GM19043 (cell line): ENCODE measurements around the gene FLVCR2.

ENCODE experiments used
- ATAC-seq: cut with Tn5 transposase; IDR thresholded peaks from one replicate; pipeline ENCODE4 v1.9.1; 2021; ENCODE audit warnings: low read depth; ENCODE audit not compliant: unreplicated experiment

Gene FLVCR2

GRCh38 chr14:75626396-75626795, 48.0 kb downstream of the FLVCR2 start:
- ATAC-seq, result no peak

GRCh38 chr14:75626863-75627262, 48.4 kb downstream of the FLVCR2 start:
- ATAC-seq, result no peak

GRCh38 chr14:75627406-75627805, 49.0 kb downstream of the FLVCR2 start:
- ATAC-seq, result no peak

- ATAC-seq, result no peak
These were observed 50.4 kb downstream of the FLVCR2 start for GRCh38 chr14:75628816-75629215.

GRCh38 chr14:75630695-75631452, 52.5 kb downstream of the FLVCR2 start:
- no peak for ATAC-seq

- no peak for ATAC-seq
These were observed 53.0 kb downstream of the FLVCR2 start for GRCh38 chr14:75631453-75631831.

GRCh38 chr14:75634848-75635247, 56.4 kb downstream of the FLVCR2 start:
- ATAC-seq, result no peak

GRCh38 chr14:75636100-75636692, 57.8 kb downstream of the FLVCR2 start:
- ATAC-seq, result no peak

GRCh38 chr14:75640876-75641275, 62.5 kb downstream of the FLVCR2 start:
- no peak for ATAC-seq

GRCh38 chr14:75643985-75644384, 65.6 kb downstream of the FLVCR2 start:
- ATAC-seq, result no peak

- no peak for ATAC-seq
These were observed 66.6 kb downstream of the FLVCR2 start for GRCh38 chr14:75645056-75645455.

GRCh38 chr14:75646762-75647161, 68.3 kb downstream of the FLVCR2 start:
- no peak for ATAC-seq

- no peak for ATAC-seq
These were observed 69.2 kb downstream of the FLVCR2 start for GRCh38 chr14:75647640-75648039.

GRCh38 chr14:75648066-75648838, 69.8 kb downstream of the FLVCR2 start:
- no peak for ATAC-seq

- no peak for ATAC-seq
These were observed 70.9 kb downstream of the FLVCR2 start for GRCh38 chr14:75649337-75649736.

- no peak for ATAC-seq
These were observed 71.4 kb downstream of the FLVCR2 start for GRCh38 chr14:75649773-75650172.

GRCh38 chr14:75650253-75651058, 72.0 kb downstream of the FLVCR2 start:
- no peak for ATAC-seq

- ATAC-seq, result no peak
These were observed 75.1 kb downstream of the FLVCR2 start for GRCh38 chr14:75653563-75653962.

GRCh38 chr14:75654127-75654732, 75.8 kb downstream of the FLVCR2 start:
- no peak for ATAC-seq

- no peak for ATAC-seq
These were observed 76.8 kb downstream of the FLVCR2 start for GRCh38 chr14:75655235-75655634.
